Fibroblast of lung (primary cell): ENCODE results near the gene LTK. TPM values are rescaled to one million over a fixed set of nuclear protein-coding genes. Genes with fewer than 3 reads are reported as not detected.

Experiments
- DNase-seq, 2 donors: peaks; one replicate each; pipeline versions ENCODE4 v3.0.0 to v3.0.0-alpha.2; 2010; ENCODE audit warnings: low read depth in 2 of 2
- H2AFZ ChIP-seq: 2 replicates; pipeline ENCODE4 v1.5.1; 2012; ENCODE audit warnings: low read length, control low read depth, inconsistent platforms
- H3K27ac ChIP-seq: 2 replicates; pipeline ENCODE4 v1.5.1; 2011; ENCODE audit warnings: low read length, control low read depth; ENCODE audit not compliant: insufficient read depth
- H3K27me3 ChIP-seq: 2 replicates; pipeline ENCODE4 v1.5.1; 2011; ENCODE audit warnings: mild to moderate bottlenecking, low read length; ENCODE audit not compliant: control insufficient read depth, insufficient read depth
- H3K36me3 ChIP-seq: 2 replicates; pipeline ENCODE4 v1.5.1; 2011; ENCODE audit warnings: low read length; ENCODE audit not compliant: control insufficient read depth, insufficient read depth
- H3K4me1 ChIP-seq: 2 replicates; pipeline ENCODE4 v1.5.1; 2011; ENCODE audit warnings: low read length; ENCODE audit not compliant: control insufficient read depth, insufficient read depth; ENCODE audit errors: extremely low read depth
- H3K4me2 ChIP-seq: 2 replicates; pipeline ENCODE4 v1.5.1; 2011; ENCODE audit warnings: low read length, control low read depth; ENCODE audit not compliant: insufficient read depth; ENCODE audit errors: extremely low read depth
- H3K4me3 ChIP-seq, 4 experiments: fragments of 200-600 bp in 1 of 4; sonication (generic) in 1 of 4; replicated peaks in 1 of 4; 2 replicates each; pipeline ENCODE4 v1.5.1; 2011 to 2016; ENCODE audit warnings: low read length in 4 of 4, low read depth in 3 of 4, mild to moderate bottlenecking in 3 of 4, control low read depth in 2 of 4, inconsistent platforms in 1 of 4, mixed read lengths in 1 of 4; ENCODE audit not compliant: insufficient read depth in 1 of 4; ENCODE audit errors: control extremely low read depth in 1 of 4
- H3K79me2 ChIP-seq: 2 replicates; pipeline ENCODE4 v1.5.1; 2012; ENCODE audit warnings: mild to moderate bottlenecking, low read length, inconsistent platforms; ENCODE audit not compliant: control insufficient read depth, insufficient read depth
- H3K9ac ChIP-seq: 2 replicates; pipeline ENCODE4 v1.5.1; 2011; ENCODE audit warnings: mild to moderate bottlenecking, low read length, control low read depth; ENCODE audit not compliant: insufficient read depth
- H3K9me3 ChIP-seq: 2 replicates; pipeline ENCODE4 v1.5.1; 2012; ENCODE audit warnings: low read depth, low read length; ENCODE audit not compliant: control insufficient read depth, insufficient read depth
- H4K20me1 ChIP-seq: 2 replicates; pipeline ENCODE4 v1.5.1; 2011; ENCODE audit warnings: low read length; ENCODE audit not compliant: control insufficient read depth, insufficient read depth; ENCODE audit errors: extremely low read depth
- CTCF ChIP-seq, 2 donors: IDR thresholded peaks in 1 of 2; conservative IDR thresholded peaks in 1 of 2; 1 replicate in 1 of 2; 2 replicates in 1 of 2; pipeline ENCODE4 v1.5.1; 2011 to 2012; ENCODE audit warnings: low read length in 2 of 2, control low read depth in 1 of 2, inconsistent platforms in 1 of 2, low read depth in 1 of 2, mild to moderate bottlenecking in 1 of 2
- EZH2 ChIP-seq: IDR thresholded peaks from 2 replicates; pipeline ENCODE4 v1.5.1; 2012; ENCODE audit warnings: low read length, control low read depth, mild to moderate bottlenecking; ENCODE audit errors: missing control alignments
- polyA plus RNA-seq, 2 donors: library from polyadenylated mRNA; depleted of rRNA in 1 of 2; stranded (reverse) in 1 of 2; unstranded in 1 of 2; fragments of >200 nt; gene quantifications; 2 replicates each; pipeline ENCODE4 v1.2.1, GENCODE V29; 2011 to 2012; ENCODE audit warnings: missing spikeins in 1 of 2
- total RNA-seq: library from RNA; depleted of rRNA; stranded (reverse); fragments of >200 nt; gene quantifications from 2 replicates; pipeline ENCODE4 v1.2.1, GENCODE V29; 2014

LTK gene
- total and polyA plus RNA-seq, 2 donors (not counting 1 experiment from before 2014, with no cell fraction given): 0.14 to 0.99 TPM

GRCh38 chr15:41559239-41559782 lies 45.7 kb upstream of the LTK start:
- peak overlapping the region; percentile 50 to 76 (median 66) for H3K4me3 ChIP-seq
- no peak for DNase-seq
- peak overlapping the region; percentile 90 for H3K4me2 ChIP-seq
- no peaks in the 10 kb centered on the region for H3K27me3 ChIP-seq
- H3K36me3 ChIP-seq: no peaks in the 10 kb centered on the region
- no peaks in the 10 kb centered on the region for H3K9me3 ChIP-seq
- no peaks in the 10 kb centered on the region for H3K79me2 ChIP-seq
- no peaks in the 10 kb centered on the region for H4K20me1 ChIP-seq
- TF ChIP-seq CTCF (conservative IDR thresholded peaks at IDR 0.05 in 1 of 2, IDR thresholded peaks at IDR 0.05 in 1 of 2; ENCODE audit: low read depth in 1 of 2, low read length in 2 of 2) (no peak), EZH2 (no peak)
- H3K9ac ChIP-seq: peak overlapping the region; percentile 42
- H3K4me1 ChIP-seq: peaks cover 6% of the 10 kb centered on the region
- H3K27ac ChIP-seq: no peak overlapping the region
- peak overlapping the region; percentile 54 for H2AFZ ChIP-seq

DNA sequence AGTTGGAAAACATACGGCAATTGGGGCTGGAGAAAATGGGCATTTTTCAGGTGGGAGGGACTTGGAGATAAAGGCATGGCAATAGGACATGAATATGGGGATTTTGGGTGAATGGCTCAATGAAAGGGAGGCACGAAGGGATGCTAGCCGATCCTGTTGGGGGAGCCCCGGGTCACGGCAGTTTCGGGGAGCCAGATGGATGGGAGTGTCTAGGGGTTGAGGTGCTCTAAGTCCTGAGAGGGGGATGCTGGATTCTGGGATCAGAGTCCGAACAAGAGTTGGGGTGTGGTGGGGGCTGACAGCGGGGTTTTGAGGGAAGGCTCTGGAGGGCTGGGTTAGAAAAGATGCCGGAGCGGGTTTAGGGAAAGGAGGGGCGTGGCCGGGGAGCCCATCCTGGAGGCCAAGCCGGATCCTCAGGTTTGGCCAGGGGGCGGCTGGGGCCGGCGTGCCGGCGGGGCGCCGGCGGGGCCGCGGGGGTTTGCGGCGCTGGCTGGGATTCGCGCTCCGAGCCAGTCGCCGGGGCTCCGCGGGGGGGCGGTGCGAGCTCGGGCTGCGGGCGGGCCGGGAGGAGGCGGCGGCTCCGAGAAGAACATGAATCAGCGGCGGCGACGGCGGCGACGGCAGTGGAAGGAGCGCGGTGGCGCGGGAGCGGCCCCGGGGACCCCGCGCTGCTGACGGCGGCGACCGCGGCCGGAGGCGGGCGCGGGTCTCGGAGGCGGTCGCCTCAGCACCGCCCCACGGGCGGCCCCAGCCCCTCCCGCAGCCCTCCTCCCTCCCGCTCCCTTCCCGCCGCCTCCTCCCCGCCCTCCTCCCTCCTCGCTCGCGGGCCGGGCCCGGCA lies 45.0 kb upstream of the LTK start, which contains the start of gene TYRO3:
Gene TYRO3, plus strand, starts transcription at position 813 of the 839 bp plus-strand sequence. CDS start 46 bp downstream, outside the sequence.
- Histone ChIP-seq H3K79me2 (no peaks in the 10 kb centered on the region), H3K27ac (no peak within 1 kb of the TSS)
- DNase-seq: peak; percentile 21 to 42

More for the DNA sequence above, 45.0 kb upstream of the LTK start, which contains the start of gene TYRO3:
- Histone ChIP-seq H3K4me3 (peak within 1 kb of the TSS; percentile 57 to 76 (median 66)), H3K27me3 (no peaks in the 10 kb centered on the region), H3K9me3 (no peaks in the 10 kb centered on the region), H3K36me3 (no peaks in the 10 kb centered on the region), H3K4me2 (peak within 1 kb of the TSS; percentile 90), H3K4me1 (peaks cover 6% of the 10 kb centered on the region), H4K20me1 (no peaks in the 10 kb centered on the region), H2AFZ (peak within 1 kb of the TSS; percentile 61), H3K9ac (peak within 1 kb of the TSS; percentile 42)
- TF ChIP-seq EZH2: no peak
- peak in 1 of 2 donors; percentile 8 for TF ChIP-seq CTCF (conservative IDR thresholded peaks at IDR 0.05 in 1 of 2, IDR thresholded peaks at IDR 0.05 in 1 of 2; ENCODE audit: low read depth in 1 of 2, low read length in 2 of 2)
